DOHH2 (cell line): Measurements from ENCODE around the gene AMOT.

Experiments
- EZH2phosphoT487 ChIP-seq: fragments of 200-600 bp; sonication (generic); IDR thresholded peaks from 2 replicates; pipeline ENCODE4 v1.6.1; 2017; ENCODE audit warnings: borderline replicate concordance, mild to moderate bottlenecking, antibody characterized with exemption, low read length, moderate library complexity, mixed read lengths
- TF ChIP-seq, protein P1 (sequence below): fragments of 200-600 bp; sonication (generic); IDR thresholded peaks from one replicate; pipeline ENCODE4 v1.5.1; 2014; ENCODE audit warnings: antibody characterized with exemption, mild to moderate bottlenecking, low read depth, low read length; ENCODE audit not compliant: poor library complexity, severe bottlenecking

GRCh38 chrX:112852851-112853250 lies 12.2 kb upstream of the AMOT start:
- no peak for TF ChIP-seq EZH2phosphoT487
- TF ChIP-seq, protein P1, sequence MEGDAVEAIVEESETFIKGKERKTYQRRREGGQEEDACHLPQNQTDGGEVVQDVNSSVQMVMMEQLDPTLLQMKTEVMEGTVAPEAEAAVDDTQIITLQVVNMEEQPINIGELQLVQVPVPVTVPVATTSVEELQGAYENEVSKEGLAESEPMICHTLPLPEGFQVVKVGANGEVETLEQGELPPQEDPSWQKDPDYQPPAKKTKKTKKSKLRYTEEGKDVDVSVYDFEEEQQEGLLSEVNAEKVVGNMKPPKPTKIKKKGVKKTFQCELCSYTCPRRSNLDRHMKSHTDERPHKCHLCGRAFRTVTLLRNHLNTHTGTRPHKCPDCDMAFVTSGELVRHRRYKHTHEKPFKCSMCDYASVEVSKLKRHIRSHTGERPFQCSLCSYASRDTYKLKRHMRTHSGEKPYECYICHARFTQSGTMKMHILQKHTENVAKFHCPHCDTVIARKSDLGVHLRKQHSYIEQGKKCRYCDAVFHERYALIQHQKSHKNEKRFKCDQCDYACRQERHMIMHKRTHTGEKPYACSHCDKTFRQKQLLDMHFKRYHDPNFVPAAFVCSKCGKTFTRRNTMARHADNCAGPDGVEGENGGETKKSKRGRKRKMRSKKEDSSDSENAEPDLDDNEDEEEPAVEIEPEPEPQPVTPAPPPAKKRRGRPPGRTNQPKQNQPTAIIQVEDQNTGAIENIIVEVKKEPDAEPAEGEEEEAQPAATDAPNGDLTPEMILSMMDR = no peak
